Measurements from ENCODE around the gene GTF2H2. TPM values are rescaled to one million over a fixed set of nuclear protein-coding genes. Genes with fewer than 3 reads are reported as not detected.
"Not testable (repeated sequence)": the region's sequence is repeated elsewhere in the genome, so short reads cannot be mapped to it uniquely, and the experiment has no call there.

GTF2H2 gene
- total RNA-seq, 1 experiment from 2014 or later = 38.4 TPM

- not testable (repeated sequence) for H3K4me3 ChIP-seq (ENCODE audit: insufficient read depth, low read depth, low read length); H3K27me3 ChIP-seq (ENCODE audit: control insufficient read depth, insufficient read depth, low read length); DNase-seq; H3K36me3 ChIP-seq (replicated peaks; ENCODE audit: control insufficient read depth, insufficient read depth, low read length)
These were observed 36.3 kb downstream of the GTF2H2 start for GRCh38 chr5:71031046-71031776.

DNA sequence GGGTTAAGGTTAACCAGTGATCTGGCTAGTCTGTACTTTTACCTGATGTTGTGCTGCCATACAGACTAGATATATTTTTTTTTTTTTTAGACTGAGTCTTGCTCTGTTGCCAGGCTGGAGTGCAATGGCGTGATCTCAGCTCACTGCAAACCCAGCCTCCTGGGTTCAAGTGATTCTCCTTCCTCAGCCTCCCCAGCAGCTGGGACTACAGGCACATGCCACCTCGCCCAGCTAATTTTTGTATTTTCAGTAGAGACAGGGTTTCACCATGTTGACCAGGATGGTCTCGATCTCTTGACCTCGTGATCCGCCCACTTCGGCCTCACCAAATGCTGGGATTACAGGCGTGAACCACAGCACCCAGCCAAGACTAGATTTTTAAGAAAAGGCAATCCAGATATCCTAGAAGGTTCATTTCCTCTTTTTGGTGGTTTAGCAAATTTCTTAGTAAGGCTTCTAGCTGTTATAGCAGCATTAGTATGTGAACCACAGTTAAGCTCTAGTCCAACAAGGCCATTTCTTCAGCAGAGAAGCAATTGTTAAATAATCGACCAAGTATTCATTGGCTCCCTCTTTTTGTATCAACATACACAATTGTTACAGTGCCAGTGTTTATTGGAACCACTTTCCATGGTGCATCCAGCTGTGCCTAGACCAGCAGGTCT lies 42.1 kb downstream of the GTF2H2 start, which contains the start of gene NAIP:
Gene NAIP, minus strand, starts transcription at position 51 of the 665 bp plus-strand sequence. CDS start 12,424 bp downstream, outside the sequence.
- not testable (repeated sequence) for H3K36me3 ChIP-seq (replicated peaks; ENCODE audit: control insufficient read depth, insufficient read depth, low read length); DNase-seq; H3K27me3 ChIP-seq (ENCODE audit: control insufficient read depth, insufficient read depth, low read length); H3K4me3 ChIP-seq (ENCODE audit: insufficient read depth, low read depth, low read length)

- not testable (repeated sequence) for H3K27me3 ChIP-seq (ENCODE audit: control insufficient read depth, insufficient read depth, low read length); H3K36me3 ChIP-seq (replicated peaks; ENCODE audit: control insufficient read depth, insufficient read depth, low read length); H3K4me3 ChIP-seq (ENCODE audit: insufficient read depth, low read depth, low read length); DNase-seq
These were observed 46.8 kb downstream of the GTF2H2 start for GRCh38 chr5:71020643-71021042.

GRCh38 chr5:71018376-71019005 lies 49.0 kb downstream of the GTF2H2 start:
- not testable (repeated sequence) for DNase-seq

DNA sequence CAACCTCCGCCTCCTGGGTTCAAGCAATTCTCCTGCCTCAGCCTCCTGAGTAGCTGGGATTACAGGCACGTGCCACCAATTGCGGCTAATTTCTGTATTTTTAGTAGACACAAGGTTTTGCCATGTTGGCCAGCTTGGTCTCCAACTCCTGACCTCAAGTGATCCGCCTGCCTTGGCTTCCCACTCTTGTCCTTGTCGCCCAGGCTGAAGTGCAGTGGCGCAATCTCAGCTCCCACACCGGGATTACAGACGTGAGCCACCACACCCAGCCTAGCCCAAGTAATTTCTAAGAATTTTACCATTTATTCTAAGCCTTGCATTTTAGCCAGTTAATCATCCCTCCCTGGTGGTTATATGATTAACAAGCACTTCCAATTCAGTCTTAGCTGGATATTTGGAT lies 53.3 kb downstream of the GTF2H2 start:
- H3K4me3 ChIP-seq (ENCODE audit: insufficient read depth, low read depth, low read length) = no peak overlapping the region
- no peak for DNase-seq
- no peaks in the 10 kb centered on the region for H3K27me3 ChIP-seq (ENCODE audit: control insufficient read depth, insufficient read depth, low read length)
- no peaks in the 10 kb centered on the region for H3K36me3 ChIP-seq (replicated peaks; ENCODE audit: control insufficient read depth, insufficient read depth, low read length)

More at GRCh38 chr5:71018376-71019005, 49.0 kb downstream of the GTF2H2 start:
- not testable (repeated sequence) for H3K27me3 ChIP-seq (ENCODE audit: control insufficient read depth, insufficient read depth, low read length); H3K36me3 ChIP-seq (replicated peaks; ENCODE audit: control insufficient read depth, insufficient read depth, low read length); H3K4me3 ChIP-seq (ENCODE audit: insufficient read depth, low read depth, low read length)

DNA sequence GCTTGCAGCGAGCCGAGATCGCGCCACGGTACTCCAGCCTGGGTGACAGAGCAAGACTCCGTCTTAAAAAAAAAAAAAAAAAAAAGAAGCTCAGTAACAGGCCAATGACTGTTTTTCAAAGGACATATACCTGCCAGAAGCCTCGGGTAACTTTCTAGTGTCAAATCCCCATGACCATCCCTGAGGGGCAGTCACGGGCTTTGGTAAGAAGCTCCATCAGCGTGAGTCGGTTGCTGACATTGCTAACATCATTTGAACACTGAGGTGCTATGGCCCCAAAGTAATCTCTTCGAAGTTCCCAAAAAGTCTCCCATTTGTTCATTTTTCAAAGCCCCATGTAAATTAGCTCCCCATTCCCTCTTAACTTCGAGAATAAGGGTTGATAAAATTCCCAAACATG lies 53.9 kb downstream of the GTF2H2 start:
- H3K4me3 ChIP-seq (ENCODE audit: insufficient read depth, low read depth, low read length) = no peak overlapping the region
- no peaks in the 10 kb centered on the region for H3K36me3 ChIP-seq (replicated peaks; ENCODE audit: control insufficient read depth, insufficient read depth, low read length)
- DNase-seq = peak; percentile 74
- no peaks in the 10 kb centered on the region for H3K27me3 ChIP-seq (ENCODE audit: control insufficient read depth, insufficient read depth, low read length)

DNA sequence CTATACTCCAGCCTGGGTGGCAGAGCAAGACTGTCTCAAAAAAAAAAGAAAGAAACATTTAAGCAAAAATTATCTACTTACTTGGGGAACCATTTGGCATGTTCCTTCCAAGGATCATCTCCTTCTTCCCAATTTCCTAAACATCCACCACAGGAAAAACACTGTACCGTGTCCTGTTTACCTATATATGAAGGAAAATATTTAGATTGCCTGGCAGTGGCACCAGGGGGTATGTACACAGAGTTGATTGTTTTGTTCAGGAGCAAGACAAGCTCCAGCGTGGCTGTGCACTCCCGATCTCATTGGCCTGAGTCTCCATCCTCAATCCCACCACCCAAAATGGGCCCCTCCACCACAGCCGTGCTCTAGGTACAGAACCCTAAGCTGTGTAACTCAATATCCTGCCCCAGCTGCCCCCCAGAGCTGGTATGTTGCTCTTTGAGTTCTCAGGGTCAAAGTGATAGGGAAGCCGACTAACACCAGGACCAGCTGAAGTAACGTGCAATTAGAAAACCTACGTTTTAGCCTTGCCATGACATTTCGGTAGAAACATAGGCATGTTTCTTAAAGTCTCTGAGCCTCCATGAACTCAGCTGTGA lies 56.2 kb downstream of the GTF2H2 start:
- Histone ChIP-seq H3K27me3 (ENCODE audit: control insufficient read depth, insufficient read depth, low read length) (no peaks in the 10 kb centered on the region), H3K36me3 (replicated peaks; ENCODE audit: control insufficient read depth, insufficient read depth, low read length) (no peaks in the 10 kb centered on the region), H3K4me3 (ENCODE audit: insufficient read depth, low read depth, low read length) (no peak overlapping the region)
- no peak for DNase-seq

GRCh38 chr5:71006983-71007382 lies 60.5 kb downstream of the GTF2H2 start:
- H3K4me3 ChIP-seq (ENCODE audit: insufficient read depth, low read depth, low read length); DNase-seq; H3K36me3 ChIP-seq (replicated peaks; ENCODE audit: control insufficient read depth, insufficient read depth, low read length); H3K27me3 ChIP-seq (ENCODE audit: control insufficient read depth, insufficient read depth, low read length): not testable (repeated sequence)

Other genes with a start within 250 kb of the GTF2H2 start
- 10.2 and 10.9 TPM in 2 replicates for gene SERF1A, start 167.0 kb downstream of the GTF2H2 start, total RNA-seq (2014; rRNA removed; shearing (Covaris generic))
- 62.1 and 69.3 TPM in 2 replicates for gene SMN1, start 142.6 kb downstream of the GTF2H2 start, total RNA-seq (2014; rRNA removed; shearing (Covaris generic))
- 0.90 and 0.92 TPM in 2 replicates for gene NAIP, start 42.3 kb downstream of the GTF2H2 start, total RNA-seq (2014; rRNA removed; shearing (Covaris generic))